SU-DHL-6 (cell line): ENCODE measurements around the gene RASAL1.

Experiments used
- H2AFZ ChIP-seq: fragments of 200-600 bp; sonication (generic); 2 replicates; pipeline ENCODE4 v1.6.1; 2014; ENCODE audit warnings: low read depth, mild to moderate bottlenecking, moderate library complexity, mixed read lengths, antibody characterized with exemption, low read length; ENCODE audit not compliant: severe bottlenecking
- H3F3A ChIP-seq: fragments of 200-600 bp; shearing (Covaris generic); 2 replicates; pipeline ENCODE4 v1.6.0; 2016; ENCODE audit warnings: antibody characterized with exemption, mild to moderate bottlenecking; ENCODE audit not compliant: insufficient read depth
- H3K27ac ChIP-seq: fragments of 200-600 bp; sonication (generic); 2 replicates; pipeline ENCODE4 v1.5.1; 2016; ENCODE audit warnings: low read depth, mild to moderate bottlenecking, low read length, moderate library complexity, mixed read lengths
- H3K27me3 ChIP-seq: fragments of 200-600 bp; sonication (generic), shearing (Covaris generic); 2 replicates; pipeline ENCODE4 v1.6.0; 2014; ENCODE audit warnings: mild to moderate bottlenecking, low read length
- H3K36me3 ChIP-seq: fragments of 200-600 bp; sonication (generic); 2 replicates; pipeline ENCODE4 v1.6.1; 2014; ENCODE audit warnings: mild to moderate bottlenecking, low read length, mixed read lengths
- H3K4me2 ChIP-seq: fragments of 300-600, 200-600 bp; shearing (Covaris generic), sonication (generic); 2 replicates; pipeline ENCODE4 v1.6.0; 2014; ENCODE audit warnings: low read length, low read depth, mild to moderate bottlenecking; ENCODE audit not compliant: poor library complexity, severe bottlenecking
- H3K4me3 ChIP-seq: fragments of 200-600 bp; sonication (generic); 2 replicates; pipeline ENCODE4 v1.5.1; 2014; ENCODE audit warnings: antibody characterized with exemption, low read length, mild to moderate bottlenecking, mixed read lengths; ENCODE audit not compliant: insufficient read depth, poor library complexity, severe bottlenecking
- H3K79me2 ChIP-seq: fragments of 200-600 bp; sonication (generic); 2 replicates; pipeline ENCODE4 v1.6.1; 2014; ENCODE audit warnings: mild to moderate bottlenecking, low read length, moderate library complexity; ENCODE audit not compliant: insufficient read depth
- H3K9ac ChIP-seq: fragments of 200-600 bp; sonication (generic); 2 replicates; pipeline ENCODE4 v1.7.0; 2014; ENCODE audit warnings: mild to moderate bottlenecking, low read length
- H3K9me2 ChIP-seq: fragments of 200-600 bp; sonication (generic); replicated peaks from 2 replicates; pipeline ENCODE4 v1.6.1; 2014; ENCODE audit warnings: low read length; ENCODE audit not compliant: insufficient read depth
- H3K9me3 ChIP-seq: fragments of 200-600 bp; sonication (generic); 2 replicates; pipeline ENCODE4 v1.6.1; 2014; ENCODE audit warnings: low read length, mixed read lengths; ENCODE audit not compliant: insufficient read depth
- H4K20me1 ChIP-seq: fragments of 200-600 bp; sonication (generic); 2 replicates; pipeline ENCODE4 v1.6.1; 2014; ENCODE audit warnings: low read depth, mild to moderate bottlenecking, antibody characterized with exemption, low read length, moderate library complexity, mixed read lengths
- EZH2phosphoT487 ChIP-seq: fragments of 200-600 bp; sonication (generic), shearing (Covaris generic); conservative IDR thresholded peaks from 2 replicates; pipeline ENCODE4 v1.6.1; 2018; ENCODE audit warnings: mild to moderate bottlenecking, antibody characterized with exemption, low read length, moderate library complexity, mixed read lengths
- TF ChIP-seq, protein P1 (sequence below): fragments of 200-600 bp; sonication (generic); IDR thresholded peaks from one replicate; pipeline ENCODE4 v1.5.1; 2017; ENCODE audit warnings: antibody characterized with exemption, mild to moderate bottlenecking, low read length, moderate library complexity; ENCODE audit not compliant: insufficient read depth, poor library complexity, severe bottlenecking

RASAL1 gene

DNA sequence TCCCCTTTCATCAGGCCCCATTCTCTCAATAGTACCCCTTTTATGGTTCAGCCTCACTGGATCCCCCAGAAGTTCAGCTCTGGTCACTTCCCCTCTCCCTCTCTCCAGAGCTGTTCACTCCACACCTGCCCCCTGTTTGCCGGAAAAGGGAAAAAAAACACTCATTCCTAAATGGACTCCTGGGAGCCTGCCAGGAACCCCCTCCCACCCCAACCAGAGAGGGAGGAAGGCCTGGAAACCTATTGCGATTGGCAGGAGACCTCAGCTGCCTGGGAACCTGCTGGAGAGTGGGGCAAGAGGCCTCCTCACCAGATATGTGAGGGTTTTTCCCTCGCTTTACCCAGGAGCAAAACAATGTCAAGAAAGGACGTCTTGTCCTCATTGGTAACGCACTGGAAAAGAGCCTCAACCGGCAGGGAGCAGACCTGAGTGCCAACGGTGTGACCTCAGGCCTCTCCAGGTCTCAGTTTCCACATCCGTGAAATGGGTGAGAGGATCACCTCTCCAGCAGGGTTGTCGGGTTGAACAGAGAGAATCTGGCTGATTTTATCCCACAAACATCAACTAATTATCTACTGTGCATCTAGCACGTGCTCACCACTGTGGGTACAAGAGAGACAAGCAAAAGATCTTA, 74.4 kb downstream of the RASAL1 start:
- Histone ChIP-seq H3F3A (peaks cover 80% of the 10 kb centered on the region), H3K4me3 (peak overlapping the region; percentile 93), H3K9ac (peak overlapping the region; percentile 98), H4K20me1 (no peaks in the 10 kb centered on the region), H3K9me2 (no peaks in the 10 kb centered on the region), H2AFZ (no peak overlapping the region), H3K79me2 (peaks cover 100% of the 10 kb centered on the region), H3K9me3 (no peaks in the 10 kb centered on the region), H3K27me3 (no peaks in the 10 kb centered on the region), H3K27ac (peak overlapping the region; percentile 99), H3K36me3 (peaks cover 27% of the 10 kb centered on the region), H3K4me2 (peak overlapping the region; percentile 99)
- TF ChIP-seq, protein P1, sequence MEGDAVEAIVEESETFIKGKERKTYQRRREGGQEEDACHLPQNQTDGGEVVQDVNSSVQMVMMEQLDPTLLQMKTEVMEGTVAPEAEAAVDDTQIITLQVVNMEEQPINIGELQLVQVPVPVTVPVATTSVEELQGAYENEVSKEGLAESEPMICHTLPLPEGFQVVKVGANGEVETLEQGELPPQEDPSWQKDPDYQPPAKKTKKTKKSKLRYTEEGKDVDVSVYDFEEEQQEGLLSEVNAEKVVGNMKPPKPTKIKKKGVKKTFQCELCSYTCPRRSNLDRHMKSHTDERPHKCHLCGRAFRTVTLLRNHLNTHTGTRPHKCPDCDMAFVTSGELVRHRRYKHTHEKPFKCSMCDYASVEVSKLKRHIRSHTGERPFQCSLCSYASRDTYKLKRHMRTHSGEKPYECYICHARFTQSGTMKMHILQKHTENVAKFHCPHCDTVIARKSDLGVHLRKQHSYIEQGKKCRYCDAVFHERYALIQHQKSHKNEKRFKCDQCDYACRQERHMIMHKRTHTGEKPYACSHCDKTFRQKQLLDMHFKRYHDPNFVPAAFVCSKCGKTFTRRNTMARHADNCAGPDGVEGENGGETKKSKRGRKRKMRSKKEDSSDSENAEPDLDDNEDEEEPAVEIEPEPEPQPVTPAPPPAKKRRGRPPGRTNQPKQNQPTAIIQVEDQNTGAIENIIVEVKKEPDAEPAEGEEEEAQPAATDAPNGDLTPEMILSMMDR: no peak
- TF ChIP-seq EZH2phosphoT487: no peak

DNA sequence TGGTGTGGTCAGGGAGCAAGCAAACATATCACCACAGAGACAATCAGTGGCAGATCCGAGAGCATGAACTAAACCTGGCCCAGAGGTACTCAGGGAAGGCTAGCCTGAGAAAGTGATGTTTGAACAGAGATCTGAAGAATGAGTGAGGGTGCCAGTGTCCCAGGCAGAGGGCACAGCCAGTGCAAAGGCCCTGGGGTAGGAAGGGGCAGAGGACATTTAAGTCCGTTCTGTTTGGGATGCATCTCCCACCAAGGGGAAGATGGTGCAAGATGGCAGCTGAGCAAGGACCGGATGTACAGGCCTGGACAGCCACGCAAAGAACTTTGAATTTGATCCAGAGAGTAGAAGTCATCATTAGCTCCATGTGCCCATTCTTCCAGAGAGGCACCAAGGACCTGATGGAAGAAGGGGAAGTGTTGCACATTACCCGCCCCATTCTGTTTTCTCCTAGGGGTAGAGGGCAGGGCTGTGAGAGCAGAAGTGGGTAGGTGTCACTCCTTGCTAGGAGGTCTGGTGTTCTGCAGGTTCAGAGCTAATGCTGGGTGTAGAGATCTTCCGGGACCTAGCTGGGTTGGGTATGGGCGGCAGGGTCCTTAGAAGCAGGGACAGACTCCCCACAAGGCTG, 75.1 kb downstream of the RASAL1 start:
- TF ChIP-seq, protein P1: no peak
- TF ChIP-seq EZH2phosphoT487: no peak
- no peak overlapping the region for H2AFZ ChIP-seq
- peak overlapping the region; percentile 99 for H3K27ac ChIP-seq
- no peaks in the 10 kb centered on the region for H3K27me3 ChIP-seq
- no peaks in the 10 kb centered on the region for H3K9me3 ChIP-seq
- H4K20me1 ChIP-seq: no peaks in the 10 kb centered on the region
- peak overlapping the region; percentile 93 for H3K4me3 ChIP-seq
- H3K9ac ChIP-seq: peak overlapping the region; percentile 98
- peaks cover 77% of the 10 kb centered on the region for H3F3A ChIP-seq
- peaks cover 100% of the 10 kb centered on the region for H3K79me2 ChIP-seq
- no peaks in the 10 kb centered on the region for H3K9me2 ChIP-seq
- H3K4me2 ChIP-seq: peak overlapping the region; percentile 99
- peaks cover 27% of the 10 kb centered on the region for H3K36me3 ChIP-seq

DNA sequence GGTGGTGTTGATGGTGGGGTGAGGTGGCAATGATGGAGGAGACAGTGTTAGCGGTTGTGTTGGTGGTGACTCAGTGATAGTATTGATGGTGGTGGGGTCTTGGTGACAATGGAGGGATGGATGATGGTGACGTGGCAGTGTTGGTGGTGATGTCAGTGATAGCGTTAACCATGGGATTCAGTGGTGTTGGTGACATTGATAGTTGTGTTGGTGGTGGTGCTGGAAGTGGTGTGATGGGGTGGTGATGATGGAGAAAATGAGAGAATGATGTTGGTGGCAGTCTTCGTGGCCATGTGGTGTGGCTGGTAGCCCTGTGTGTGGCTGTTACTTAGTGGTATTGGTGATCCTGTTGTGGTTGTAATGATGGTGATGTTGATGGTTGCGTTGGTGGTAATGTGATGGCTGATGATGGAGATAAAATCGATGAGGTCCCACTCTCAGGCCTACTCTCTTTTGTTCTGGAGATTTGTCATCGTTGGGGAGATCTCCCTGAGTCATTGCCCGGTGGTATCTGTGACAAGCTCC, 76.4 kb downstream of the RASAL1 start:
- Histone ChIP-seq H3K9me2 (no peaks in the 10 kb centered on the region), H3K27me3 (no peaks in the 10 kb centered on the region), H3K27ac (peak overlapping the region; percentile 99), H3K4me3 (peak overlapping the region; percentile 93), H3K9me3 (no peaks in the 10 kb centered on the region), H3K4me2 (peak overlapping the region; percentile 99), H3K79me2 (peaks cover 100% of the 10 kb centered on the region), H3K9ac (peak overlapping the region; percentile 98), H4K20me1 (no peaks in the 10 kb centered on the region), H3F3A (peaks cover 76% of the 10 kb centered on the region), H3K36me3 (peaks cover 27% of the 10 kb centered on the region), H2AFZ (no peak overlapping the region)
- TF ChIP-seq, protein P1: no peak
- TF ChIP-seq EZH2phosphoT487: no peak
